ENCODE data around the gene SLC41A2. TPM values are rescaled to one million over a fixed set of nuclear protein-coding genes. Genes with fewer than 3 reads are reported as not detected.
"Not testable (repeated sequence)": the region's sequence is repeated elsewhere in the genome, so short reads cannot be mapped to it uniquely, and the experiment has no call there.

SLC41A2 gene
- polyA plus RNA-seq, 5 donors = 2.4 to 3.3 (median 3.1) TPM

- no peak for DNase-seq
Observed at GRCh38 chr12:104964856-104965205, 6.7 kb upstream of the SLC41A2 start.

GRCh38 chr12:104964167-104964855 is 6.2 kb upstream of the SLC41A2 start:
- no peak for DNase-seq

GRCh38 chr12:104963757-104964156 is 5.7 kb upstream of the SLC41A2 start:
- DNase-seq = no peak

- no peak for DNase-seq
Observed at GRCh38 chr12:104960464-104960863, 2.4 kb upstream of the SLC41A2 start.

- DNase-seq = peak; percentile 38 to 42
Observed at GRCh38 chr12:104959335-104959841, 1.3 kb upstream of the SLC41A2 start.

GRCh38 chr12:104958805-104959334 is 780 bp upstream of the SLC41A2 start:
- no peak for DNase-seq

GRCh38 chr12:104957719-104958000 is 430 bp downstream of the SLC41A2 start:
- no peak for DNase-seq

GRCh38 chr12:104956870-104957718 is 996 bp downstream of the SLC41A2 start:
- DNase-seq = no peak

GRCh38 chr12:104955703-104956102 is 2.4 kb downstream of the SLC41A2 start:
- no peak for DNase-seq

GRCh38 chr12:104953323-104953722 is 4.8 kb downstream of the SLC41A2 start:
- no peak for DNase-seq

GRCh38 chr12:104952816-104953215 is 5.3 kb downstream of the SLC41A2 start:
- no peak for DNase-seq

- no peak for DNase-seq
Observed at GRCh38 chr12:104951759-104952509, 6.2 kb downstream of the SLC41A2 start.

GRCh38 chr12:104948716-104949115 is 9.4 kb downstream of the SLC41A2 start:
- not testable (repeated sequence) for DNase-seq

- DNase-seq = no peak
Observed at GRCh38 chr12:104944252-104944651, 13.8 kb downstream of the SLC41A2 start.

- DNase-seq = not testable (repeated sequence)
Observed at GRCh38 chr12:104943401-104943800, 14.7 kb downstream of the SLC41A2 start.

GRCh38 chr12:104942075-104942474 is 16.0 kb downstream of the SLC41A2 start:
- no peak for DNase-seq

GRCh38 chr12:104941454-104941853 is 16.6 kb downstream of the SLC41A2 start:
- DNase-seq = no peak

GRCh38 chr12:104939089-104939488 is 19.0 kb downstream of the SLC41A2 start:
- DNase-seq = no peak

GRCh38 chr12:104938371-104938770 is 19.7 kb downstream of the SLC41A2 start:
- no peak for DNase-seq

GRCh38 chr12:104935886-104936285 is 22.2 kb downstream of the SLC41A2 start:
- DNase-seq = no peak

- no peak for DNase-seq
Observed at GRCh38 chr12:104933778-104934177, 24.3 kb downstream of the SLC41A2 start.

- DNase-seq = no peak
Observed at GRCh38 chr12:104933128-104933527, 25.0 kb downstream of the SLC41A2 start.

Measured in right lung (tissue), 5 donors.